GM21367 (cell line): ENCODE results near the gene IFTAP.

ENCODE experiments used
- ATAC-seq: cut with Tn5 transposase; IDR thresholded peaks from one replicate; pipeline ENCODE4 v1.9.1; 2021; ENCODE audit not compliant: unreplicated experiment

The IFTAP gene

DNA sequence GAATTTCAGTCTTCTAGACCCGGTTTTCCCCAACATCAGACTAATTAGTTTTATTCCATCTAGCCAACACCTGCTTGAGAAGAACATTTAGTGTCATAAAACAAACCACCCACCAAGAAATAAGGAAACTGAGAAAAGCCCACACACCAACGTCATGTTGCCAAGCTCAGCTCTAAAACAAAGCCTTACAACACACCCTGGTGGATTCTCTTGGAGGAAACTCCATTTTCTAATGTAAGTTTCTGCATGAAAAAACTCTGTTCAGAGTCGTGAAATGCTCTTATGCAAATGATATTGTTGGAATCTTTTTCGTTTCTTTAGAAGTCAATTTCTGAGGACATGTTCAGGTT, 108.7 kb downstream of the IFTAP start:
- ATAC-seq: peak; percentile 50
